ENCODE measurements around the gene JAG2. TPM values are rescaled to one million over a fixed set of nuclear protein-coding genes. Genes with fewer than 3 reads are reported as not detected.

JAG2 gene
- total RNA-seq, 1 experiment from 2014 or later, result 12.2 TPM

DNA sequence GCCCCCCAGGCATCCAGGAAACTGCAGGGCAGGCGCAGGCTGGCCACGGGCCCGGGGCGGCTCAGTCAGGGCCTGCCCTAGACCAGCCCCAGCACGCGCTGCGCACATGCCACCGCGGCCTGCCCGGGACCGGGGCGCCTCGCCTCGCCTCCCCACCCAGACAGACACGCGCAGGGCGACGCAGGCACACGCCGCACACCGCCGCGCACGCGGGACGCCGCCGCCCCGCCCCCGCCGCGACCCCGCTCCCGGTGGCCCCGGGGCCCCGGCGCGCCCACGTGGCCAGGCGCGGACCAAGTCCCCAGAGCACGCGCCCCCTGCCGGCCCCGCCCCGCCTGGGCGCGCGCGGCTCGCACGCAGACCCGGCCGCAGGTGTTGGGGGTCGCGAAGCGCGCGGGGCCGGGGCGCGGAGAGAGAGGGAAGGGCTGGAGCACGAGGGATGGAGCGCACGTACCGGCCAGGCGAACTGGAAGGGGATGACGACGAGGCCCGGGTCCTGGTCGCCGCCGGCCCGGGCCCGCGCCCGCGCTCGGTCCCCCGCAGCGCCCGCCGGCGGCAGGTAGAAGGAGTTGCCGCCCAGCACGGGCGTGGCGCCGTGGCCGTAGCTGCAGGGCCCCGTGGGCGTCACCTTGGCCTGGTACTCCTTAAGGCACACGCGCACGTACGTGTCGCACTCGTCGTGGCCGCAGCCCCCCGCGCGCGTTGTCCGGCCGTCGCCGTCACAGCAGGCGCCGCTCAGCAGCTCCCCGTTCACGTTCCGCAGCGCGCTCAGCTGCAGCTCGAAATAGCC is 1.1 kb downstream of the JAG2 start (continued):
- TF ChIP-seq, protein P1, sequence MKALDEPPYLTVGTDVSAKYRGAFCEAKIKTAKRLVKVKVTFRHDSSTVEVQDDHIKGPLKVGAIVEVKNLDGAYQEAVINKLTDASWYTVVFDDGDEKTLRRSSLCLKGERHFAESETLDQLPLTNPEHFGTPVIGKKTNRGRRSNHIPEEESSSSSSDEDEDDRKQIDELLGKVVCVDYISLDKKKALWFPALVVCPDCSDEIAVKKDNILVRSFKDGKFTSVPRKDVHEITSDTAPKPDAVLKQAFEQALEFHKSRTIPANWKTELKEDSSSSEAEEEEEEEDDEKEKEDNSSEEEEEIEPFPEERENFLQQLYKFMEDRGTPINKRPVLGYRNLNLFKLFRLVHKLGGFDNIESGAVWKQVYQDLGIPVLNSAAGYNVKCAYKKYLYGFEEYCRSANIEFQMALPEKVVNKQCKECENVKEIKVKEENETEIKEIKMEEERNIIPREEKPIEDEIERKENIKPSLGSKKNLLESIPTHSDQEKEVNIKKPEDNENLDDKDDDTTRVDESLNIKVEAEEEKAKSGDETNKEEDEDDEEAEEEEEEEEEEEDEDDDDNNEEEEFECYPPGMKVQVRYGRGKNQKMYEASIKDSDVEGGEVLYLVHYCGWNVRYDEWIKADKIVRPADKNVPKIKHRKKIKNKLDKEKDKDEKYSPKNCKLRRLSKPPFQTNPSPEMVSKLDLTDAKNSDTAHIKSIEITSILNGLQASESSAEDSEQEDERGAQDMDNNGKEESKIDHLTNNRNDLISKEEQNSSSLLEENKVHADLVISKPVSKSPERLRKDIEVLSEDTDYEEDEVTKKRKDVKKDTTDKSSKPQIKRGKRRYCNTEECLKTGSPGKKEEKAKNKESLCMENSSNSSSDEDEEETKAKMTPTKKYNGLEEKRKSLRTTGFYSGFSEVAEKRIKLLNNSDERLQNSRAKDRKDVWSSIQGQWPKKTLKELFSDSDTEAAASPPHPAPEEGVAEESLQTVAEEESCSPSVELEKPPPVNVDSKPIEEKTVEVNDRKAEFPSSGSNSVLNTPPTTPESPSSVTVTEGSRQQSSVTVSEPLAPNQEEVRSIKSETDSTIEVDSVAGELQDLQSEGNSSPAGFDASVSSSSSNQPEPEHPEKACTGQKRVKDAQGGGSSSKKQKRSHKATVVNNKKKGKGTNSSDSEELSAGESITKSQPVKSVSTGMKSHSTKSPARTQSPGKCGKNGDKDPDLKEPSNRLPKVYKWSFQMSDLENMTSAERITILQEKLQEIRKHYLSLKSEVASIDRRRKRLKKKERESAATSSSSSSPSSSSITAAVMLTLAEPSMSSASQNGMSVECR (CRISPR knock-in tag; IDR thresholded peaks at IDR 0.05; ENCODE audit: borderline replicate concordance), result 0 out of 2 replicates have a peak, but pooled peaks have one; percentile 38
- 0 out of 2 replicates have a peak, but pooled peaks have one; percentile 6 for TF ChIP-seq SP1 (CRISPR knock-in tag; conservative IDR thresholded peaks at IDR 0.05)
- no peak; the same call in 1 of the 2 replicates for TF ChIP-seq ZNF138 (CRISPR knock-in tag; conservative IDR thresholded peaks at IDR 0.05)
- TF ChIP-seq RORB (CRISPR knock-in tag; IDR thresholded peaks at IDR 0.05), result no peak
- peak; percentile 16; the same call in 1 of the 2 replicates for TF ChIP-seq CREM (CRISPR knock-in tag; IDR thresholded peaks at IDR 0.05)
- peak; percentile 39; the same call in 1 of the 2 replicates for TF ChIP-seq TP53 (CRISPR knock-in tag; IDR thresholded peaks at IDR 0.05)
- TF ChIP-seq NFYB (CRISPR knock-in tag; conservative IDR thresholded peaks at IDR 0.05; ENCODE audit: low read depth), result no peak
- TF ChIP-seq FOXP1 (CRISPR knock-in tag; IDR thresholded peaks at IDR 0.05; ENCODE audit: borderline replicate concordance), result peak; percentile 78
- TF ChIP-seq, protein P2, sequence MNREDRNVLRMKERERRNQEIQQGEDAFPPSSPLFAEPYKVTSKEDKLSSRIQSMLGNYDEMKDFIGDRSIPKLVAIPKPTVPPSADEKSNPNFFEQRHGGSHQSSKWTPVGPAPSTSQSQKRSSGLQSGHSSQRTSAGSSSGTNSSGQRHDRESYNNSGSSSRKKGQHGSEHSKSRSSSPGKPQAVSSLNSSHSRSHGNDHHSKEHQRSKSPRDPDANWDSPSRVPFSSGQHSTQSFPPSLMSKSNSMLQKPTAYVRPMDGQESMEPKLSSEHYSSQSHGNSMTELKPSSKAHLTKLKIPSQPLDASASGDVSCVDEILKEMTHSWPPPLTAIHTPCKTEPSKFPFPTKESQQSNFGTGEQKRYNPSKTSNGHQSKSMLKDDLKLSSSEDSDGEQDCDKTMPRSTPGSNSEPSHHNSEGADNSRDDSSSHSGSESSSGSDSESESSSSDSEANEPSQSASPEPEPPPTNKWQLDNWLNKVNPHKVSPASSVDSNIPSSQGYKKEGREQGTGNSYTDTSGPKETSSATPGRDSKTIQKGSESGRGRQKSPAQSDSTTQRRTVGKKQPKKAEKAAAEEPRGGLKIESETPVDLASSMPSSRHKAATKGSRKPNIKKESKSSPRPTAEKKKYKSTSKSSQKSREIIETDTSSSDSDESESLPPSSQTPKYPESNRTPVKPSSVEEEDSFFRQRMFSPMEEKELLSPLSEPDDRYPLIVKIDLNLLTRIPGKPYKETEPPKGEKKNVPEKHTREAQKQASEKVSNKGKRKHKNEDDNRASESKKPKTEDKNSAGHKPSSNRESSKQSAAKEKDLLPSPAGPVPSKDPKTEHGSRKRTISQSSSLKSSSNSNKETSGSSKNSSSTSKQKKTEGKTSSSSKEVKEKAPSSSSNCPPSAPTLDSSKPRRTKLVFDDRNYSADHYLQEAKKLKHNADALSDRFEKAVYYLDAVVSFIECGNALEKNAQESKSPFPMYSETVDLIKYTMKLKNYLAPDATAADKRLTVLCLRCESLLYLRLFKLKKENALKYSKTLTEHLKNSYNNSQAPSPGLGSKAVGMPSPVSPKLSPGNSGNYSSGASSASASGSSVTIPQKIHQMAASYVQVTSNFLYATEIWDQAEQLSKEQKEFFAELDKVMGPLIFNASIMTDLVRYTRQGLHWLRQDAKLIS (CRISPR knock-in tag; IDR thresholded peaks at IDR 0.05; ENCODE audit: borderline replicate concordance), result no peak
- TF ChIP-seq, protein P3, sequence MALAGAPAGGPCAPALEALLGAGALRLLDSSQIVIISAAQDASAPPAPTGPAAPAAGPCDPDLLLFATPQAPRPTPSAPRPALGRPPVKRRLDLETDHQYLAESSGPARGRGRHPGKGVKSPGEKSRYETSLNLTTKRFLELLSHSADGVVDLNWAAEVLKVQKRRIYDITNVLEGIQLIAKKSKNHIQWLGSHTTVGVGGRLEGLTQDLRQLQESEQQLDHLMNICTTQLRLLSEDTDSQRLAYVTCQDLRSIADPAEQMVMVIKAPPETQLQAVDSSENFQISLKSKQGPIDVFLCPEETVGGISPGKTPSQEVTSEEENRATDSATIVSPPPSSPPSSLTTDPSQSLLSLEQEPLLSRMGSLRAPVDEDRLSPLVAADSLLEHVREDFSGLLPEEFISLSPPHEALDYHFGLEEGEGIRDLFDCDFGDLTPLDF (CRISPR knock-in tag; IDR thresholded peaks at IDR 0.05), result no peak

GRCh38 chr14:105166571-105167302 is 1.8 kb downstream of the JAG2 start:
- Mint-ChIP-seq H3K36me3 (no peaks in the 10 kb centered on the region), H3K9me3 (no peaks in the 10 kb centered on the region), H3K27me3 (ENCODE audit: low read depth) (peaks cover 15% of the 10 kb centered on the region), H3K4me1 (no peaks in the 10 kb centered on the region), H3K4me3 (peak overlapping the region; percentile 12; the same call in 1 of the 2 replicates), H3K27ac (no peak overlapping the region)
- DNase-seq (ENCODE audit: low spot score) (no peak), ATAC-seq (no peak)
- ChIA-PET POLR2A (no interaction called here), CTCF (interaction anchor here (1.0 to 6.6 kb wide), 4 partner anchors 12 to 80 kb away, joined by 3 to 107 read pairs (median 8); partner anchors contain the start of gene NUDT14)
- TF ChIP-seq ZNF671 (CRISPR knock-in tag; IDR thresholded peaks at IDR 0.05) (no peak), CDX4 (CRISPR knock-in tag; IDR thresholded peaks at IDR 0.05; ENCODE audit: borderline replicate concordance) (no peak), OVOL2 (CRISPR knock-in tag; IDR thresholded peaks at IDR 0.05; ENCODE audit: borderline replicate concordance) (no peak), ZNF423 (CRISPR knock-in tag; IDR thresholded peaks at IDR 0.05) (no peak), NR2C2 (CRISPR knock-in tag; IDR thresholded peaks at IDR 0.05) (no peak), ZBTB21 (CRISPR knock-in tag; IDR thresholded peaks at IDR 0.05; ENCODE audit: borderline replicate concordance) (no peak)
- TF ChIP-seq, protein P3 (CRISPR knock-in tag; IDR thresholded peaks at IDR 0.05), result no peak
- TF ChIP-seq, protein P4, sequence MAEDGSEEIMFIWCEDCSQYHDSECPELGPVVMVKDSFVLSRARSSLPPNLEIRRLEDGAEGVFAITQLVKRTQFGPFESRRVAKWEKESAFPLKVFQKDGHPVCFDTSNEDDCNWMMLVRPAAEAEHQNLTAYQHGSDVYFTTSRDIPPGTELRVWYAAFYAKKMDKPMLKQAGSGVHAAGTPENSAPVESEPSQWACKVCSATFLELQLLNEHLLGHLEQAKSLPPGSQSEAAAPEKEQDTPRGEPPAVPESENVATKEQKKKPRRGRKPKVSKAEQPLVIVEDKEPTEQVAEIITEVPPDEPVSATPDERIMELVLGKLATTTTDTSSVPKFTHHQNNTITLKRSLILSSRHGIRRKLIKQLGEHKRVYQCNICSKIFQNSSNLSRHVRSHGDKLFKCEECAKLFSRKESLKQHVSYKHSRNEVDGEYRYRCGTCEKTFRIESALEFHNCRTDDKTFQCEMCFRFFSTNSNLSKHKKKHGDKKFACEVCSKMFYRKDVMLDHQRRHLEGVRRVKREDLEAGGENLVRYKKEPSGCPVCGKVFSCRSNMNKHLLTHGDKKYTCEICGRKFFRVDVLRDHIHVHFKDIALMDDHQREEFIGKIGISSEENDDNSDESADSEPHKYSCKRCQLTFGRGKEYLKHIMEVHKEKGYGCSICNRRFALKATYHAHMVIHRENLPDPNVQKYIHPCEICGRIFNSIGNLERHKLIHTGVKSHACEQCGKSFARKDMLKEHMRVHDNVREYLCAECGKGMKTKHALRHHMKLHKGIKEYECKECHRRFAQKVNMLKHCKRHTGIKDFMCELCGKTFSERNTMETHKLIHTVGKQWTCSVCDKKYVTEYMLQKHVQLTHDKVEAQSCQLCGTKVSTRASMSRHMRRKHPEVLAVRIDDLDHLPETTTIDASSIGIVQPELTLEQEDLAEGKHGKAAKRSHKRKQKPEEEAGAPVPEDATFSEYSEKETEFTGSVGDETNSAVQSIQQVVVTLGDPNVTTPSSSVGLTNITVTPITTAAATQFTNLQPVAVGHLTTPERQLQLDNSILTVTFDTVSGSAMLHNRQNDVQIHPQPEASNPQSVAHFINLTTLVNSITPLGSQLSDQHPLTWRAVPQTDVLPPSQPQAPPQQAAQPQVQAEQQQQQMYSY (CRISPR knock-in tag; IDR thresholded peaks at IDR 0.05), result no peak

Data from WTC11 (cell line).